Naive thymus-derived CD8-positive, alpha-beta T cell (primary cell): Measurements from ENCODE around the gene SEMA4B. TPM values are rescaled to one million over a fixed set of nuclear protein-coding genes. Genes with fewer than 3 reads are reported as not detected.
A peak's percentile ranks its signal among the peaks of the same experiment; 100 is the strongest.

Experiments
- ATAC-seq, 2 donors: fragments of 150-1000 bp; cut with Tn5 transposase in 1 of 2; sonication (Bioruptor Pico), chemical (Tn5 transposase) in 1 of 2; 1 replicate in 1 of 2; 2 replicates in 1 of 2; pipeline ENCODE4 v1.10.0; 2021; ENCODE audit warnings: mild to moderate bottlenecking in 2 of 2, moderate library complexity in 2 of 2
- POLR2A ChIA-PET: fragments of 350-600 bp; sonication (Branson Sonifier 250); formaldehyde crosslinking; loops from one replicate; lab custom pipeline; 2021; ENCODE audit warnings: antibody characterized with exemption; lab: Charles Lee
- DNase-seq, 10 donors: peaks; one replicate each; pipeline versions ENCODE4 v3.0.0 to v3.0.0-alpha.2; 2020 to 2022
- H3K27ac Mint-ChIP-seq, 10 donors: one replicate each; pipeline ENCODE4 v1.8.0; 2020 to 2022; ENCODE audit warnings: mild to moderate bottlenecking in 10 of 10, mixed read lengths in 10 of 10, moderate library complexity in 4 of 10, inconsistent platforms in 1 of 10
- H3K27me3 Mint-ChIP-seq, 5 donors: one replicate each; pipeline ENCODE4 v1.8.0; 2021 to 2022; ENCODE audit warnings: mixed read lengths in 5 of 5
- H3K36me3 Mint-ChIP-seq, 3 donors: one replicate each; pipeline ENCODE4 v1.8.0; 2020 to 2022; ENCODE audit warnings: mixed read lengths in 3 of 3, mild to moderate bottlenecking in 2 of 3, inconsistent platforms in 1 of 3
- H3K4me1 Mint-ChIP-seq, 4 donors: one replicate each; pipeline ENCODE4 v1.8.0; 2021 to 2022; ENCODE audit warnings: mixed read lengths in 4 of 4
- H3K4me3 Mint-ChIP-seq, 10 donors: one replicate each; pipeline ENCODE4 v1.8.0; 2020 to 2022; ENCODE audit warnings: mild to moderate bottlenecking in 10 of 10, mixed read lengths in 10 of 10, moderate library complexity in 6 of 10, inconsistent platforms in 1 of 10
- H3K9me3 Mint-ChIP-seq, 9 donors: one replicate each; pipeline ENCODE4 v1.8.0; 2020 to 2022; ENCODE audit warnings: mixed read lengths in 9 of 9, mild to moderate bottlenecking in 3 of 9, inconsistent platforms in 1 of 9, moderate library complexity in 1 of 9
- polyA plus RNA-seq, 3 donors: library from polyadenylated mRNA; unstranded; fragments of 300-500 nt; fragmentation: Illumina TruSeq; gene quantifications; one replicate each; pipeline ENCODE4 v1.2.3, GENCODE V29; 2021
- total RNA-seq, 8 experiments: library from RNA in 2 of 8; stranded (reverse) in 2 of 8; gene quantifications; one replicate each; pipeline ENCODE4 v1.2.3 and lab custom pipeline; 2021 to 2026

SEMA4B gene
- total and polyA plus RNA-seq, 5 experiments from 2014 or later: 4.1 to 25.1 (median 6.8) TPM

DNA sequence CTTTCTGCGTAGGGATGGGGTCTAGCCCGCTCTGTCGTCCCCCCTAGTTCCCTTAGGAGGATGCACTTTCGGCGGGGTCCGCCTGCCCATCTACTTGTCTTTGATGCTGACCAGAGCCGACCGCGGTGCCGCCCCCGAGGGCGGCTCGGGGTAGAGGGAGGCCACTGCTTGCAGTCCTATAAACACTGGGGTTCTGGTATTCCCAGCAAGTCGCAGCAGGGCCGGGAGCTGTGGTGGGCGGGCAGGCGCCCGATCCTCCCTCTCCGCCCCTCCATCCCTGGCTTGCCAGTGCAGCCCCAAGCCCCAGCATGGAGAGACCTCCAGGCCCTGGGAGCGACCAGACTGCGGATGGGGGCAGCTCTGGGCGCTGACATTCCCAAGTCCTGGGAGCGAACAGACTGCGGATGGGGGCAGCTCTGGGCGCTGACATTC is 830 bp downstream of the SEMA4B start:
- ATAC-seq: no peak
- peak overlapping the region; percentile 81 to 94 (median 88) for H3K4me3 Mint-ChIP-seq
- peak overlapping the region in 8 of 10 donors; percentile 56 to 92 (median 74) for H3K27ac Mint-ChIP-seq
- no peaks in the 10 kb centered on the region for H3K36me3 Mint-ChIP-seq
- H3K4me1 Mint-ChIP-seq: peaks cover 8 to 55% (median 22%) of the 10 kb centered on the region in 4 donors
- no peak for DNase-seq
- POLR2A ChIA-PET: interaction anchor here (0.6 to 5.5 kb wide), 8 partner anchors 10 to 100 kb away, joined by 3 to 84 read pairs (median 10); partner anchors contain the start of genes CIB1, GDPGP1, IDH2 and NGRN
- H3K9me3 Mint-ChIP-seq: no peaks in the 10 kb centered on the region
- no peaks in the 10 kb centered on the region for H3K27me3 Mint-ChIP-seq

DNA sequence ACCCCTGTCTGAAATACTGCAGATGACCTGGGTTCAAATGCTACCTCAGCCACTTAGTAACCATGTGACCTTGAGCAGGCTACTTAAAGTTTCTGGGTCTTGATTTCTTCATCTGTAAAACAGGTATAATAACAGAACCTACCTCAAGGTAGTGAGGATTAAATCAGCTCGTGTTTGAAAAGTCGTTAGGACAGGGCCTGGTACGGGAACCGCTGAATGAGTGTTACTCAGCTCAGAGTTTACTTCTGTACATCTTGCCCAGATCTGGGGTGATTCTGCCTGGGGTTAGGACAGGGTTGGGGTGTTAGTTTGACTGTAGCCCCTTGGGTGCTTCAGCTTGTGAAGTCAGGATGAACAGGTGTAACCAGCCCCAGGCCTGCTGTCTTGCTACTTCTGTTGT is 1.8 kb downstream of the SEMA4B start:
- no peak for DNase-seq
- H3K9me3 Mint-ChIP-seq: no peaks in the 10 kb centered on the region
- peak overlapping the region; percentile 82 to 94 (median 89) for H3K4me3 Mint-ChIP-seq
- peaks cover 8 to 55% (median 25%) of the 10 kb centered on the region in 4 donors for H3K4me1 Mint-ChIP-seq
- H3K36me3 Mint-ChIP-seq: no peaks in the 10 kb centered on the region
- H3K27me3 Mint-ChIP-seq: no peaks in the 10 kb centered on the region
- ATAC-seq: no peak
- POLR2A ChIA-PET: interaction anchor here (0.9 to 5.5 kb wide), 3 partner anchors 11 to 29 kb away, joined by 3 to 84 read pairs (median 36); partner anchors contain the start of genes CIB1 and GDPGP1
- H3K27ac Mint-ChIP-seq: peak overlapping the region in 9 of 10 donors; percentile 35 to 92 (median 82)

DNA sequence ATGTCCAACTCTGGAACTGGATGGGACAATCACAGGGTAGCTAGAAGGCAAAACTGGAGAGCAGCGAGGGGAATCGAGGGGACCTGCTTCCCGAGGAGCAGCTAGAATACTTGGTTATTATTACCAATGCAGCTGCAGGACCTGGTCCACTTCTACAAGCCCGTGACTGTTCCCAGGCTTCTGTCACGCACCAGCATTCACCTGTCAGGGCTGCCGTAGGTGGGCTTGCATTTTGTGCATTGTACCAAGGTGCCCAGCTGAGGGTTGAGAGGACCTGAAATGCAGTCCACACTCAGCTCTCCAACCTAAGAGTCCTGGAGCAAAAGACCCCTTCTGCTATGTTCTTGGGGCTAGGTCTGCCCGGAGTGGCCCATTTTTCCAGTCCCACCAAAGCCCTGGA is 2.3 kb downstream of the SEMA4B start:
- Mint-ChIP-seq H3K4me1 (peaks cover 8 to 53% (median 25%) of the 10 kb centered on the region in 4 donors), H3K27ac (no peak overlapping the region), H3K27me3 (no peaks in the 10 kb centered on the region), H3K9me3 (no peaks in the 10 kb centered on the region), H3K36me3 (no peaks in the 10 kb centered on the region), H3K4me3 (peak overlapping the region in 3 of 10 donors; percentile 63 to 87 (median 86))
- POLR2A ChIA-PET: interaction anchor here (0.8 to 5.5 kb wide), 3 partner anchors 11 to 29 kb away, joined by 3 to 84 read pairs (median 3); partner anchors contain the start of genes CIB1 and GDPGP1
- ATAC-seq: no peak
- DNase-seq: no peak

DNA sequence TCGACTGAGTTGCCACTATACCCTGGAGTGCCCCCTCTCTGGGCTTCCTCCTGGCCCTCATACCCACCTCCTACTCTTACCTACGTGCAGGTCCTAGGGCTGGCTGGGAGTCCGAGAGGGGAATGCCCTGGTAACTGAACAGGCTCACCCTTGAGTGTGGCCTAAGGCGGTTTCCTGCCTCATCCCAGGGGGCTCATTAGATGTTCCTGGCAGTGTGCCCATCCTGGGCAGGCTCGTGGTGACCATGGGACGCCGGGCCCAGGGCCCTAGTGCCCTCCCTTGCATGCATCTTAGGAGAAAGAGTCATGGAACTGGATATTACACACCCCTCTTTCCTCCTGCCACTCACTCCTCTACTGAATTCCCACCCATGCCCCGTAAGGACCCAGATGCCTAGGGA is 2.8 kb downstream of the SEMA4B start:
- H3K4me1 Mint-ChIP-seq: peaks cover 8 to 50% (median 25%) of the 10 kb centered on the region in 4 donors
- POLR2A ChIA-PET: interaction anchor here (0.8 to 5.5 kb wide), 4 partner anchors 12 to 34 kb away, joined by 3 to 84 read pairs (median 4); partner anchors contain the start of genes CIB1 and GDPGP1
- ATAC-seq: no peak
- no peaks in the 10 kb centered on the region for H3K36me3 Mint-ChIP-seq
- H3K27me3 Mint-ChIP-seq: no peaks in the 10 kb centered on the region
- H3K9me3 Mint-ChIP-seq: no peaks in the 10 kb centered on the region
- DNase-seq: no peak
- no peak overlapping the region for H3K27ac Mint-ChIP-seq
- peak overlapping the region in 1 of 10 donors; percentile 63 for H3K4me3 Mint-ChIP-seq

DNA sequence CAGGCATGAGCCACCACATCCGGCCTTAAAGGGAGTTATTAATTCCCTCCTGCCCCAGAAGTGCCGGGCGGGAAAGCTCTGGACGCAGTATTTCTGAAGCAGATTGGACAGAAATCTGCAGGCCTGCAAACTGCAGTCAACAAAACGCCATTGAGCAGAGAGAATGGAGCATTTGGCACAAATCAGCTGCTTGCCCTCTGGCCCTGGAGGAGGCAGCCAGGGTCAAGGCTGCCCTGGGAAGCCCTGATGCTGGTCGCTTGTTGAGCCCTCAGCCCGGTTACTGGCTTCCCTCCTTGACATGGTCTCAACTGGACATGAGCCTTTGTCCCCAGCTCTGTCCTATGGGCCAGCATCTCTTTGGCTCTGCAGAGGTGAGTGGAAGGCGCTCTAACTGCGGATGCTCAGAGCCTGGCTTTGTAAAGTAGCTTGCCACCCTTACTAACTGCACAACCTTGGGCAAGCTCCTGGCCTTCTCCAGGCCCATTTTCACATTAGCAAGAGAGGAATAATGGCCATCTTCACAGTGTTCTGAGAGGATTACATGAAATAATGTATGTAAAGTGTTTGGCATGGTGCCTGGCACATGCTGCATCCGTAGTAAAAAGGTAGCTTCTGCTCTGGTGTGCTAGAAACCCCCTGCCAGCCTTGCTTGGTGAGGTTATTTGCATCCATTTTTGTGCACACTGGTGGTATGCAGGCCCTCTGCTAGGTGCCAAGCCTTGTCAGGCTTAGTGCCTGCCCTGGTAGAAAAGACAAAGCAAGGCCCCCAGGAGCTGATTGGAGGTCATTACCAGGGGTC is 4.1 kb downstream of the SEMA4B start:
- Mint-ChIP-seq H3K4me1 (peaks cover 12 to 48% (median 26%) of the 10 kb centered on the region in 4 donors), H3K4me3 (no peak overlapping the region), H3K9me3 (no peaks in the 10 kb centered on the region), H3K36me3 (no peaks in the 10 kb centered on the region), H3K27me3 (no peaks in the 10 kb centered on the region), H3K27ac (no peak overlapping the region)
- DNase-seq: no peak
- POLR2A ChIA-PET: interaction anchor here (0.6 to 1.8 kb wide), 3 partner anchors 28 to 65 kb away, joined by 3 to 6 read pairs (median 3); partner anchors contain the start of genes CIB1 and GDPGP1
- no peak for ATAC-seq

DNA sequence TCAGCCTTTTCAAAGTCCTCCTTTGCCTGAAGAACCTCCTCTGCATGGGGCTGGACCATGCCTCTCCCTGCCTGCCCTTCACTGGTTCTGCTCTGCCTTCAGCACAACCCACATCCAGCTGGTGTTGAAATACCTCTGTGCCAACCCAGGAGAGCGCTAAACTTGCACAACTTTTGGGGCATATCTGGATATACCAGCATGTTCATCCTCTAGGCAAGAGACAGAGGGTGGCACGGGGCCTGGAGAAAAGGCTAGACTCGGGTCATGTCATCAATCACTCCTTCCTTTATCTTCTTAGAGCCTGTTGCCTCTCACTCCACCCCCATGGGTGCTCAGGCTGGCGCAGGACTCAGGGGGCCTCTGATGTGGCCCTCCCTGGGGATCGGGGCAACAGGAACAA is 4.8 kb downstream of the SEMA4B start:
- DNase-seq: no peak
- no peak overlapping the region for H3K27ac Mint-ChIP-seq
- H3K27me3 Mint-ChIP-seq: no peaks in the 10 kb centered on the region
- no peaks in the 10 kb centered on the region for H3K9me3 Mint-ChIP-seq
- no peak overlapping the region for H3K4me3 Mint-ChIP-seq
- H3K4me1 Mint-ChIP-seq: peaks cover 17 to 48% (median 29%) of the 10 kb centered on the region in 4 donors
- POLR2A ChIA-PET: interaction anchor here (1.8 kb wide), 1 partner anchor 27 kb away, joined by 6 read pairs; the partner anchor contains the start of genes CIB1 and GDPGP1
- peaks cover 0 to 2% (median 0%) of the 10 kb centered on the region in 3 donors for H3K36me3 Mint-ChIP-seq
- no peak for ATAC-seq

DNA sequence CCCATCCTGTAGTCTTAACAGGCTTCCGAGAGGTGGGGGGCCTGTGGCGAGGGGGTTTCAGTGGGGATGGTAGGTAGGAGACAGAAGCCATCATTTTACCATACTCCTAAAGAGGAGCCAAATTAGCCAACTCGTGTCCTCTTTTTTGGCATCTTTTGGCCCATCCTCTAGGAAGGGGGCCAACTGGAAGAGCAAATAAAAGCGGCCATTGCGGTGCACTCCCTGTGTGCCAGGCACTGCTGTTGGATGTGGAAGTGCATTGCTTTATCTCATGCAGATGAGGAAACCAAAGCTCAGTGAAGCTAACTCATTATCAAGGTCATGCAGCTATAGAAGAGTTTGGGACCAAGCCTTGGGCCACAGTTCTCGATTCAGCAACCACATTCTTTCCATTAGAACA is 6.1 kb downstream of the SEMA4B start:
- no peak overlapping the region for H3K27ac Mint-ChIP-seq
- ATAC-seq (no peak), DNase-seq (no peak)
- POLR2A ChIA-PET: interaction anchor here (1.4 kb wide), 1 partner anchor 23 kb away, joined by 4 read pairs; no protein-coding TSS in a partner anchor
- H3K4me3 Mint-ChIP-seq: no peak overlapping the region
- H3K36me3 Mint-ChIP-seq: peaks cover 0 to 2% (median 0%) of the 10 kb centered on the region in 3 donors
- H3K27me3 Mint-ChIP-seq: no peaks in the 10 kb centered on the region
- no peaks in the 10 kb centered on the region for H3K9me3 Mint-ChIP-seq
- peaks cover 17 to 58% (median 35%) of the 10 kb centered on the region in 4 donors for H3K4me1 Mint-ChIP-seq

DNA sequence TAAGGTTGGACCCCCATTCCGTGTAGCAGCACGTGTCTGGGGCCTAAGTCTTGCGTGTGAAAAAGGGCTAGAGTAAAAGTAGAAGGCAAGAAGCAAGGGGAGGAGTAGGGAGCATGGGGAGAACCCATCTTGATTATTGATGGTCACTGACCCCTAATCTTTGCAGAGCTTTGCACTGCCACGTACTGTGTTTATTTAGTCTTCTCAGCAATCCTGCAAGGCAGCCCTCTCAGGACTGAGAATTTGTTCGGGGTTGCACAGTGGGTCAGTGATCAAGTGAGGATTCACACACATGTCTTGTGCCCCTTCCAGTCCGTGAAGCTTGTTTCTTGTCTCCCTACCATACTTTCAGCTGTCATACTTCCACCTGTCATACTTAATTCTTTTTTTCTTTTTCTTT is 7.2 kb downstream of the SEMA4B start:
- ATAC-seq (no peak), DNase-seq (no peak)
- Mint-ChIP-seq H3K4me3 (no peak overlapping the region), H3K9me3 (no peaks in the 10 kb centered on the region), H3K4me1 (peaks cover 13 to 54% (median 27%) of the 10 kb centered on the region in 4 donors), H3K27me3 (no peaks in the 10 kb centered on the region), H3K36me3 (peaks cover 0 to 2% (median 0%) of the 10 kb centered on the region in 3 donors), H3K27ac (peak overlapping the region in 1 of 10 donors; percentile 38)
- POLR2A ChIA-PET: no interaction called here

DNA sequence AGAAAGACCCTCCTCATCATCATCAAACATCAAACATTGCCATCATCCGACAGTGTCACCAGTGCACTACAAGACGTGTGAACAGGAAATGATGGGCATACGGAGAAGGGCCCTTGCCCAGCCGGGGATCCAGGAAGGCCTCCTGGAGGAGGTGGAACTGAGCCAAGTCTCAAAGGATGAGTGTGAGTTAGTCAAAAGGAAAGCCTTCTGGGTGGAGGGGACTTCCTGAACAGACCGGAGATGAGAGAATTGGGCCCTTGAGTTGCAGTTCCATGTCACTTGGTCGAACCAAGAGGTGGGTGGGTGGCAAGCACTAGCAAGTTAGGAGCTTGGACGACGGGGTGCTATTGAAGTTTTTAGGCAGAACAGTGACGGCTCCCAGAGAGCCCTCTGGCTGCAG is 8.5 kb downstream of the SEMA4B start:
- Mint-ChIP-seq H3K4me3 (peak overlapping the region in 1 of 10 donors; percentile 27), H3K4me1 (peaks cover 13 to 56% (median 32%) of the 10 kb centered on the region in 4 donors), H3K36me3 (peaks cover 0 to 2% (median 0%) of the 10 kb centered on the region in 3 donors), H3K27ac (peak overlapping the region in 5 of 10 donors; percentile 47 to 70 (median 61)), H3K9me3 (no peaks in the 10 kb centered on the region), H3K27me3 (no peaks in the 10 kb centered on the region)
- POLR2A ChIA-PET: no interaction called here
- no peak for ATAC-seq
- DNase-seq: no peak

DNA sequence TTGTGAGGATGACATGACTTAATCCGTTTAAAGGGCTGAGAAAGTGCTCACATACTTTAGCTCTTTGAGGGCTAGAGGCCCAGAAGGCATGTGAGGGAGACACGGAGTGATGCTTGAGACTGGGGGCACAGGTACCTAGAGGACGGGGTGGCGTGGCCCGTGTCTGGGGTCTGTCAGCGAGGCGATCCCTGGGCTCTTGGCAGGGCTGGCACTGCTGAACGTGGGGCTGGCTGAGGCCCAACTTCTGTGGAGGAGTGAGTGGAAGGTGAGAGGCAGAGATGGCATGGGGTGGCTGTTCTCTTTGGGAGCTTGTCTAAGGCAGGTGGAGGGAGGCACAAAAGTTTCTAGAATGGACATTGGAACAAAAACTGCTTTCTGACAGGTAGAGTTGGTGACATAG is 9.5 kb downstream of the SEMA4B start:
- Mint-ChIP-seq H3K4me1 (peaks cover 14 to 60% (median 34%) of the 10 kb centered on the region in 4 donors), H3K27ac (peak overlapping the region in 5 of 10 donors; percentile 47 to 70 (median 60)), H3K9me3 (no peaks in the 10 kb centered on the region), H3K27me3 (no peaks in the 10 kb centered on the region), H3K4me3 (peak overlapping the region in 1 of 10 donors; percentile 39), H3K36me3 (peaks cover 0 to 2% (median 2%) of the 10 kb centered on the region in 3 donors)
- ATAC-seq (no peak), DNase-seq (no peak)
- POLR2A ChIA-PET: no interaction called here

DNA sequence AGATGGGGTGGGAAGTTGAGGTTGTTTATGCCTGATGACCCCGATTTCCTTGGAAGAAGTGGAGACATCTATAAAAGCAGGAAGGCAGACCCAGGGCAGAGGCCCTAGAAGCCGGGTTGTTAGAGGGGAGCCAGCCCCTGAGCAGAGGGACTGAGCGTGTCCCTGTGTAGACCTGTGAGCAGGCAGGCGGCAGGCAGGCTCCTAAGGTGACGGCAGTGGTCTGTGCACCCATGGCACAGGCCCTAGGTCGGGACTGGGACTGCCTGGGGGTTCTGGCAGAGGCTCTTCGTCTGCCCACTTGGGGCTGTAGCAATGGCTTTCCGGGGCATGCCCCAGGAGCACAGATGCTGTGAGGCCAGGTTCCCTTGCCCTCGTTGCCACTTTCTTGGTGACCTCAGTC is 9.9 kb downstream of the SEMA4B start:
- H3K9me3 Mint-ChIP-seq: peaks cover 0 to 2% (median 0%) of the 10 kb centered on the region in 9 donors
- peak overlapping the region in 2 of 10 donors; percentile 47 to 70 for H3K27ac Mint-ChIP-seq
- peaks cover 0 to 2% (median 2%) of the 10 kb centered on the region in 3 donors for H3K36me3 Mint-ChIP-seq
- H3K4me1 Mint-ChIP-seq: peaks cover 14 to 56% (median 33%) of the 10 kb centered on the region in 4 donors
- DNase-seq: peak in 1 of 10 donors; percentile 13
- H3K4me3 Mint-ChIP-seq: no peak overlapping the region
- ATAC-seq: no peak
- POLR2A ChIA-PET: no interaction called here
- no peaks in the 10 kb centered on the region for H3K27me3 Mint-ChIP-seq

DNA sequence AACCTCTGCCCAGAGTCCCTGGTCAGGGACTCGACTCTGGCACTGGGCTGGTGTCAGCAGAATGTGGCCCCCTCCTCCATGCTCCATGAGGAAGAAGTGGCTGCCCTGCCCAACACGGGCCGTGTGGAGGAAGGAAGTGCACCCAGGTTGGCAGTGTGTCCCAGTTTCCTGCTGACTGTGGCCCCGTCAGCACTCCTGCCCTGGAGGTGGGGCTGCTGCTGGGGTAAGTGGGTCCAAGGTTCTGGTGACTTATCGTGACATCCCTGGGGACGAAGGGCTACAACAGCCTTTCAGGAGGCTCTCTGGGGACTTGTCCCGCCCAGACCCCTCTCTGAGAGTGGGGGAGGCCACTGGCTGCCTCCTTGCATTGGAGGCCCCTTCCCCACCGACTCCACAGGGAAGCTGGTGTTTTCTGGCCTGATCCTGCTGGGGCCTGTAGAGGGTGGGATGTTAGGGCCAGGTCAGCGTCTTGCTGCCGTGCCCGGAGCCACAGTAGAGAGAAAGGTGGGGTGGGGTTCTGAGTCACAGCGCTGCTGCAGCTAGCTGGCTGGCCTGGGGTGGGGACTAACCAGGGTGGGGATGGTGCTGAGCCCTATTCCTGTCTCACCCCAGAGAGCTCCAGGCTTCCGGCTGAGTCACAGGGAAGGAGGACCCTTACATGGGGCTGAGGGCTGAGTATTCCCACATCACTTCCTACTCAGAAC is 10.5 kb downstream of the SEMA4B start:
- DNase-seq: peak in 1 of 10 donors; percentile 37
- POLR2A ChIA-PET: no interaction called here
- Mint-ChIP-seq H3K36me3 (peaks cover 0 to 2% (median 2%) of the 10 kb centered on the region in 3 donors), H3K4me3 (no peak overlapping the region), H3K27ac (peak overlapping the region in 1 of 10 donors; percentile 47), H3K4me1 (peaks cover 16 to 61% (median 34%) of the 10 kb centered on the region in 4 donors), H3K9me3 (peaks cover 0 to 2% (median 0%) of the 10 kb centered on the region in 9 donors), H3K27me3 (no peaks in the 10 kb centered on the region)
- no peak for ATAC-seq
